T1000 (cell line): ENCODE results near the gene UTP25.

Source experiments
- DNase-seq: peaks from one replicate; lab custom pipeline; 2025; ENCODE audit warnings: mixed read lengths; lab: John Stamatoyannopoulos, UW

The UTP25 gene

GRCh38 chr1:209844695-209845407 lies 17.1 kb downstream of the UTP25 start:
- DNase-seq, result no peak

DNA sequence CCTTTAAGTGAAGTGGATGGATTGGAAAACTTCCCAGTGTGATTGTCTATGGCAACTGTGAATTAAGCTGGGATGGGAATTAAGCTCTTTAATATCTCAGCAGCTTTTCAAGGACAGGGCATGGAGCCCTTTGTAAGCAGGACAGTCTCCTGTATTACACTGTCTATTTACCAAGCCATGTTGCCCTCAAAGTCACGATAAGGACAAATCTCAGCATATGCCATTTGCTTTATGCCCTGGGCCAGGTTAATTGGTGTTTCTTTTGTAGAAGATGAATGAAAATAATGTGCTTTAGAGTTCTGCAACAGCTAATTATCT lies 17.6 kb downstream of the UTP25 start:
- no peak for DNase-seq

- DNase-seq, result no peak
Observed at GRCh38 chr1:209849388-209849787, 21.6 kb downstream of the UTP25 start.

DNA sequence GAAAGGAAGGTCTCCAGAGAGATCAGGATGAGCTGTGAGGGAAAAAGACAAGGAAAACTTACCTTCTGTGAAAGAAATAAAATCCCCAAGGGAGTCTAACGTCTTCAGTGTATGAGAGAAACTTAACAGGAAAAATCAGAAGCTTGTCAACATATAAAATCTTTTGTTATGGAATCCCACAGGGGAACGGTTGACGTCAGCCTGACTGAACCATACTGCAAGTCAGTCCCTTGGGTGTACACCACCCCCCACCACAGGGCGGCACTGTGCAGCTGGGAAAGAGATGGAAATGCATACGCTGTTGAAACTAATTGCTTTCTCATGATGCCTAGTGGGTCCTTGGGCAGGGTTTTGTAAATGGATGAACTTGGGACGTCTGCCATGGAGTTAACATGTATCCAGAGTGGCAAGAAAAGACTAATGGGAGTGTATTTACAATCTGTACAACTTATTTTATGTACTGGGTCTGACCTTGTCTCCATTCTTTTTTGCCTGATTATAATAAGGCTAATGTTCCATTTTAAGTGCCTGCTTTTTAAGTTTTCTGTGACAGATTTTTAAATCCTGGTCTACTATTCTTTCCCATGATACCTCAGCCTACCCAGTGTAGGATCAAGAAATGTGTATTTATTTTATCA lies 22.7 kb downstream of the UTP25 start:
- peak; percentile 70 for DNase-seq

DNA sequence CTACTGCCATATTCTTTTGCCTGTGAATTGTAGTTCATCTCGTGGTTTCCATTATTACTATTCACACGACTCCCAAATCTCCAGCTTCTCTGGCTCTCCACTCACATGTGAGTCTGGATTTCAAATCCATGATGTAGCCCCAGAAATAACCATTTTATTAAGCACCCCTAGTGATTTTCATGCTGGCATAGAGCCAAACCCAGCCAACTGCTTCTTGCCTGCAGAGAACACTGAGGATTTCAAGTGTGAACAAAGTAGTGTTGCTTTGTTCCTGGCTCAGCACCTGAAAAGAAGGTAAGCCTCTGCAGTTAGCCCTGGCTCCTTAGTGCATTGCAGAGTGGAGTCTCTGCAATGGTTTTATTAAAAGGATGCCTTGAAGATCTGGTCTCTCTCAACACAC lies 25.9 kb downstream of the UTP25 start:
- DNase-seq, result no peak

- no peak for DNase-seq
Observed at GRCh38 chr1:209854196-209854595, 26.4 kb downstream of the UTP25 start.

- DNase-seq, result no peak
Observed at GRCh38 chr1:209855006-209855405, 27.2 kb downstream of the UTP25 start.

GRCh38 chr1:209855623-209856022 lies 27.9 kb downstream of the UTP25 start:
- DNase-seq, result no peak

DNA sequence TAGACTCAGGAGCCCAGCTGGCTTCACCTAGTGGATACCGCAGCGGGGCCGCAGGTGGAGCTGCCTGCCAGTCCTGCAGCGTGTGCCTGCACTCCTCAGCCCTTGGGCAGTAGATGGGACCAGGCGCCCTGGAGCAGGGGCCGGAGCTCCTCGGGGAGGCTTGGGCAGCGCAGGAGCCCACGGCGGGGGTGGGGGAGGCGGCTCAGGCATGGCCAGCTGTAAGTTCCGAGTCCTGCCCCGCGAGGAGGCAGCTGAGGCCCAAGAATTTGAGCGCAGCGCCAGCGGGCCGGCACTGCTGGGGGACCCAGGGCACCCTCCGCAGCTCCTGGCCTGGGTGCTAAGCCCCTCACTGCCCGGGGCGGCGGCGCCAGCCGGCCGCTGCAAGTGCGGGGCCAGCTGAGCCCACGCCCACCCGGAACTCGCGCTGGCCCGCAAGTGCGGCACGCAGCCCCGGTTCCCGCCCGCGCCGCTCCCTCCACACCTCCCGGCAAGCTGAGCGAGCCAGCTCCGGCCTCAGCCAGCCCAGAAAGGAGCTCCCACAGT lies 30.9 kb downstream of the UTP25 start:
- DNase-seq, result no peak

DNA sequence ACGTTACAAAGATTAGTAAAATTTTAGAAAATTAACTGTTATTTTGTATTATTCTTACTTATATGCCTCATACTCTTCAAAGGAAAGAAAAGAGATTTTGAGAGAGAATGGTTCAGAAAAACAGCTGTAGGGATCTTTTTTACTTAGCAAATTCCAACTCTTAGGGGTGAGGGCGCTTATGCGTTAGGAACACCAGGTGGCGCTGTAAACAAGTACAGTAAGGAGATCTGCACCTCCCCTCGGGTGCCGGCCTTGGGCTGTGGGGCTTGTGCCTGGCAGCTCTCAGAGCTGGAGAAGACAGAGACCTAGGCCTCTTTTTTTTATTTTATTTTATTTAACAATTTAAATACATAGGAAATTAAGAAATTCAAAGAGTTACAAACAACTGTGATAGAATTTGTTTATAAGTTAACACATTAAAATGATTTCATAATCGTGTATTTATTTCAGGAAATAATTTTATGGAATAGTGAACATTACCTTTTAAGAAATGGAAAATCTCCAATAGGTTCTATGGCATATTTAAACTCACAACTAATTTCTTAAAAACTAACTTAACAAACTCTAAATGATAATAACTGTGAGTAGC lies 32.6 kb downstream of the UTP25 start:
- peak; percentile 17 for DNase-seq

DNA sequence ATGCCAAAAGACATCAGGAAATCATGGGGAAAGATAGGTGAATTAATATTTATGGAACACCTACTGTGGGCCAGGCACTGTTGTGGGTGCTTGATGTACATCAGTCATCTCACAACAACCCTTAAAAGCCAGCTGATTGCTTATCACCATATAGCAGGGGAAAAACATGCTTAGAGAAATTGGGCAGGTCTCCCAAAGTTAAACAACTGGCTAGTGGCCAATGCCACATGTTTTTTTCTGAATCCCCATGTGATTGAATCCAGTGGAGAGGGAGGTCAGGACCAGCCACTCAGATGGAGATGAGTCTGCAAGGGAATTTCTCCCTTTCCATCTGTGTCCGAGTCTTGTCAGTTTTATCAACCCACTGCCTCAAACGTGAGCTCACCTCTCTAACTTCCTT lies 33.5 kb downstream of the UTP25 start:
- DNase-seq, result no peak

- DNase-seq, result no peak
Observed at GRCh38 chr1:209862391-209863356, 34.9 kb downstream of the UTP25 start.

DNA sequence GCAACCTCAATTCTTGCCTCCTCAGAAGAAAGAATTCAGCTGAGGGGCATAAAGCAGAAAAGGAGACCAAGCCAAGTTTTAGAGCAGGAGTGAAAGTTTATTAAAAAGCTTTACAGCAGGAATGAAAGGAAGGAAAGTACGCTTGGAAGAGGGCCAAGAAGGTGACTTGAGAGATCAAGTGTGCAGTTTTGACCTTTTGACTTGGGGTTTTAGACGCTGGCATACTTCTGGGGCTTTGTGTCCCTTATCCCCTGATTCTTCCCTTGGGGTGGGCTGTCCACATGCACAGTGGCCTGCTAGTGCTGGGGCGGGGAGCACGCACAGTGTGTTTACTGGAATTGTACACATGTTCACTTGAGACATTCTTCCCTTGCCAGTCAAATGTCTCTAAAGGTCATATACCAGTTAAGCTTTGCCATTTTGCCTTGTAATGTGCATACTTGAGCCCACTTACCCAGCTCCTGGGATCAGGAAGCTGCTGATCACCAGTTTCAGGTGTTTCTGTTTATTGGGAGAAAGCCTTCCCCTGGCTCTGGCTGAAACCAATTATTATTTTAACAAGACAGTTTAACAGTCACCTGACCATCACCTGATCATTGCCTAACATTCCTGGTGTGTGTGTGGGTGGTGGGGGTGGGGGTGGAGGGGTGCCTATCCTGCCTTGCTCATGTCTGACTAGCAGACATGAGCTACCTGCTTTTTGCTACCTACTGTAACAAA lies 36.2 kb downstream of the UTP25 start:
- DNase-seq, result no peak

DNA sequence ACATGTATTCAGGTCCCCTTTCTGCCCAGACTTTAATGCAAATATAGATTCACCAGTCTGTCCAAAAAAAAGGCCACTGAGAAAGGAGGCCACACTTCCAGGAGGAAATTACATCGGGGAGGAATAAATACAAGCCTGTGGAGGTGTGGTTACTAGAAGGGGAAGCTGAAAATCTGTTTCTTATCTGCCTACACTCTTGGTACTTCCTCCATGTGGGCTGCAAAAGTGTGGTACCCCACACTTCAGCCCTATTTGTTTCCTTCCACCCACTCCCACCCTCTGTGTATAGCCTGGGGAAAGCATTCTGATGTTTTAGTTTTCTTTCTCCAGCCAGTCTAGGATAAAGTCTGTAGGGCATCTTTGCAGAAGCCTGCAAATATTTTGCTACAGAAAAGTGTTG lies 38.4 kb downstream of the UTP25 start:
- DNase-seq, result no peak

GRCh38 chr1:209869291-209870149 lies 41.7 kb downstream of the UTP25 start:
- no peak for DNase-seq

- no peak for DNase-seq
Observed at GRCh38 chr1:209870151-209870831, 42.5 kb downstream of the UTP25 start.

DNA sequence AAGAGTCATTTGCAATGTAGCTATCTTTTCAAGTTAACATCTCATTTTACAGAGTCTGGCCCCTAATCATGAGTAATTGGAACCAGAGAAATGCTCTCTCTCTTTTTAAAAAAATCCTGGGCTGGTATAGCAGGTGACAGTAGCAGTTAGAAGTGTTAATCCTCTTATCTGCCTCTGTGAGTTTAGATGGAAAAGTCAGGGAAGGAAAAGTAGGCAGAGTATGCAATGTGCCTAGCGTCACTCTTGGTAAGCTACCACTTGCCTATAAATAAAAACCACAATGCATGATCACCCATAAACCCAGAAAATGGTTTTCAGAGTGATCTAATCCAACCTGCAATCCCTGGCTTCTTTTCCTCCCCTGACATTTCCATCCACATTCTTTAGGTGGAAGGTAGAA lies 43.2 kb downstream of the UTP25 start:
- DNase-seq, result no peak

DNA sequence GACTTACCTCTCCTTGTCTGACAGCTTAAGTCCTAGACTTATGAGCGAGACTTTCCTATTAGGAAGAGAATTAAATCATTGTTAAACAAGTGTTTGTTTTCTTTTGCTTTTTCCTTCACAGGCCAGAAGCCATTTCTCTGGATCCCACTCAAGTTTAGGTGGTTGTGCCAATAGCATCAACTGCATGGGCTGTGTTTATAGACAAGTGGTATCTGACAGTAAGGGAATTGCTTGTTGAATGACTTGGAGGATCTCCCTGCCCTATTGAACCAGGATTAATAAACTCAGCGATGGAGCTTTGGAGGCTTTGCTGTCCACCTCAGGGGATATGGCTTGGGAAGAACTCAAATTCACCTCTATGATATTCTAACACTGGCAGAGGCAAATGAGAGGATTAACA lies 43.7 kb downstream of the UTP25 start:
- no peak for DNase-seq

DNA sequence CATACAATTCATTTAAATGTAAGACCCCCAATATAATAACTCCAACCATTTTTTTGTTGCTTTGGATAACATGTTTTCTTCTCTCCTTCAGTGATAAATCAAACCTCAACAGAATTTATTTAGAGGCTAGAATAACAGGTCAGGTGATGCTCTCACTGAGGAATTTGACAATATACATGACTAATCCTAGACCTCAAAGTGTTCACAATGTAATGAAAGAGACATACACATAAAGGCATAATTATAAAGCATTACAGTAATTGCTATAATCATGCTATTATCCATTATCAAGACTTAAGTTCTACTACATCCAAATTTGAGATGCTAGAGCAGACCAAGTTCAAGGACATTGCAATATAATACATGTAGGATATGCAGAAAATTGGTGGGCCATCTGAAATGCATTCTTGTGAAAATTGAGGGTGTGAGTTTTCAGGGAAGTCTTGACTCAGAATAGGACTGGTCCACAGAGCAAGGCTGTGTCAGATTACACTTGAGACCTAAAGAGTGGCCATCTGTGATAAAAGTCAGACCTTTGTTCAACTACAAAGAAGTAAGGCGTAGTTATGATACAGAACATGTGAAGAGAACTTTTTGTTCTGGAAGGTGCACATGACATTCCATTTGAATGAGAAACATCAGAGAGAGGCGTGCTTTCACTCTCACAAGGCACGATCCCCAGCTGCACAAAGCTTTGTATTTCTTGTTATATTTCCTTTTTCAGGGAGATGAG lies 45.5 kb downstream of the UTP25 start:
- DNase-seq, result no peak
